Upper lobe of right lung (tissue), 1 donor: Measurements from ENCODE around the gene LRRK2. TPM values are rescaled to one million over a fixed set of nuclear protein-coding genes. Genes with fewer than 3 reads are reported as not detected.

ENCODE experiments used
- ATAC-seq: fragments of 200-7000 bp; cut with Tn5 transposase; one replicate; pipeline ENCODE4 v1.9.1; 2020; ENCODE audit warnings: mild to moderate bottlenecking, moderate library complexity
- DNase-seq: peaks from one replicate; pipeline ENCODE4 v3.0.0-alpha.2; 2020
- H3K27ac ChIP-seq: fragments of 200-600 bp; one replicate; pipeline ENCODE4 v1.8.0; 2022
- H3K27me3 ChIP-seq: fragments of 200-600 bp; one replicate; pipeline ENCODE4 v1.8.0; 2022; ENCODE audit warnings: mild to moderate bottlenecking
- H3K36me3 ChIP-seq: fragments of 200-600 bp; one replicate; pipeline ENCODE4 v1.8.0; 2022
- H3K4me1 ChIP-seq: fragments of 200-600 bp; one replicate; pipeline ENCODE4 v1.8.0; 2022
- H3K4me3 ChIP-seq: fragments of 200-600 bp; one replicate; pipeline ENCODE4 v1.8.0; 2022; ENCODE audit warnings: mild to moderate bottlenecking
- H3K9me3 ChIP-seq: fragments of 200-600 bp; one replicate; pipeline ENCODE4 v1.8.0; 2022
- intact Hi-C: fragments of 100-400 bp; cut with DNase I; formaldehyde crosslinking; loops from one replicate; pipeline ENCODE4 v1.11.0; 2022
- long read RNA-seq: library from polyadenylated mRNA; unstranded; transcript quantifications from one replicate; pipeline ENCODE4 v2.0.0, GENCODE V29; 2021
- total RNA-seq: library from RNA; stranded (reverse); fragmentation: NEBNext Ultra II Directional; extraction: Animal tissue kit (Norgen Biotek cat#: 25700); gene quantifications from one replicate; pipeline ENCODE4 v1.2.1, GENCODE V29; 2021
- TF ChIP-seq, protein P1 (sequence below): fragments of 200-600 bp; IDR thresholded peaks from one replicate; pipeline ENCODE4 v1.8.0; 2022; ENCODE audit warnings: antibody characterized with exemption
- donor health status: DM: no; HTN: yes; CAD: no; lungs with severe emphysema.

Gene LRRK2
- total RNA-seq, result 415 TPM
- long read RNA-seq, full-length matches to known transcripts, result 11 of 217 reads
- long read RNA-seq, partial matches to known transcripts, result 144 of 217 reads
- long read RNA-seq, other reads (novel, unspliced or antisense), result 62 of 217 reads

DNA sequence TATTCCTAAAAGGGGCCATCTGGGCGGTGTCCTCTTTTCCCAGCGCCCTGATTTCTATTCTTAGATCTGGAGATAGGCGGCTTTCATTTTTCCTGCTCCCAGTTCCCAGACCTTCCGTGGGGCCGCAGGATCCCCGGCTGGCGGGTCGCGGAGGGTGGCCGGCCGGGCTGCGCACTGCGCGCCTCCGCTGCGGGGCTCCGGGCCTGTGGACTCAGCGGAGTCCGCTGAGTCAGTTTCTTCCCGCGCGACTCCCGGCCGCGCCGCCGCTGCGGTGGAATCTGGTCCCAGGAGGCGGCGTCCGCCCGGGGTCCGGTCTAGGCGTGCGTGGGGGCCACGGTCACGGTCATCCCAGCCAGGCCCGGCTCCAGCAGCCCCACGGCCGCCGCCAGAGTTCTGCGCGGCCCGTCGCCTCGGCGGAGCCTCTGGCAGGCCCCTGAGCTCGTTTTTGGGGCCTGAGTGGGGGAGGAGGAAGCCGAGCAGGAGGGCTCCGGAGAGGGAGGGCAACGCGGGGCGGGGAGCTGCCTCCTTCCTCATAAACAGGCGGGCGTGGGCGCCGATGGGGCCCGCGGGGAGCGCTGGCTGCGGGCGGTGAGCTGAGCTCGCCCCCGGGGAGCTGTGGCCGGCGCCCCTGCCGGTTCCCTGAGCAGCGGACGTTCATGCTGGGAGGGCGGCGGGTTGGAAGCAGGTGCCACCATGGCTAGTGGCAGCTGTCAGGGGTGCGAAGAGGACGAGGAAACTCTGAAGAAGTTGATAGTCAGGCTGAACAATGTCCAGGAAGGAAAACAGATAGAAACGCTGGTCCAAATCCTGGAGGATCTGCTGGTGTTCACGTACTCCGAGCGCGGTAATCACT lies at the start of gene LRRK2:
LRRK2 (plus strand) TSS at position 559 of the 853 bp plus-strand sequence; CDS start at position 694, 135 bp downstream.
- ATAC-seq (peak; percentile 95), DNase-seq (peak; percentile 96)
- H3K4me3 ChIP-seq, result peak within 1 kb of the TSS; percentile 63
- H3K27me3 ChIP-seq, result no peaks in the 10 kb centered on the region
- H3K36me3 ChIP-seq, result peaks cover 5% of the 10 kb centered on the region
- intact Hi-C loops, result no loop called here
- no peaks in the 10 kb centered on the region for H3K9me3 ChIP-seq
- peak within 1 kb of the TSS; percentile 98 for H3K27ac ChIP-seq
- TF ChIP-seq, protein P1, sequence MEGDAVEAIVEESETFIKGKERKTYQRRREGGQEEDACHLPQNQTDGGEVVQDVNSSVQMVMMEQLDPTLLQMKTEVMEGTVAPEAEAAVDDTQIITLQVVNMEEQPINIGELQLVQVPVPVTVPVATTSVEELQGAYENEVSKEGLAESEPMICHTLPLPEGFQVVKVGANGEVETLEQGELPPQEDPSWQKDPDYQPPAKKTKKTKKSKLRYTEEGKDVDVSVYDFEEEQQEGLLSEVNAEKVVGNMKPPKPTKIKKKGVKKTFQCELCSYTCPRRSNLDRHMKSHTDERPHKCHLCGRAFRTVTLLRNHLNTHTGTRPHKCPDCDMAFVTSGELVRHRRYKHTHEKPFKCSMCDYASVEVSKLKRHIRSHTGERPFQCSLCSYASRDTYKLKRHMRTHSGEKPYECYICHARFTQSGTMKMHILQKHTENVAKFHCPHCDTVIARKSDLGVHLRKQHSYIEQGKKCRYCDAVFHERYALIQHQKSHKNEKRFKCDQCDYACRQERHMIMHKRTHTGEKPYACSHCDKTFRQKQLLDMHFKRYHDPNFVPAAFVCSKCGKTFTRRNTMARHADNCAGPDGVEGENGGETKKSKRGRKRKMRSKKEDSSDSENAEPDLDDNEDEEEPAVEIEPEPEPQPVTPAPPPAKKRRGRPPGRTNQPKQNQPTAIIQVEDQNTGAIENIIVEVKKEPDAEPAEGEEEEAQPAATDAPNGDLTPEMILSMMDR, result peak; percentile 24
- H3K4me1 ChIP-seq, result no peaks in the 10 kb centered on the region

DNA sequence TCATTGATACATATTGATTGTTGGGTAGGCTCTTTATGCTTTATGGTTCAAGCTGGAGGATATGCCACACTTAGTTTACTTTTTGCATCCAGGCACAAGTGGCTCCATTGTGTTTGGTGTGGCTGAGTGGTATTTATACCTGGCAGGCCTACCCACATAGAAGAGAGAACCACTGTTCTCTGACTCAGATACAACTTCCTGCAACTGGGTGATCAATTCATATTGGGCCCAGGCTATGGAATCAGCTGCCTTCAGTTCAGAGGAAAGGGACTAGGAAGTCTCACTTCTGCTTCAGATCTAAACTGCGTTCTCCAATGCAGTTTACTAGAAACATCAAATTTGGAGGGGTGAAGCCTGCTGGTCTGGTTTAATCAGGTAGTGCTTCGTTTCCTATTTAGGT lies 49.8 kb upstream of the LRRK2 start:
- intact Hi-C loops, result no loop called here
- Histone ChIP-seq H3K36me3 (no peaks in the 10 kb centered on the region), H3K27me3 (no peaks in the 10 kb centered on the region), H3K9me3 (no peaks in the 10 kb centered on the region), H3K27ac (no peak overlapping the region), H3K4me1 (no peaks in the 10 kb centered on the region), H3K4me3 (no peak overlapping the region)
- ATAC-seq (no peak), DNase-seq (no peak)
- TF ChIP-seq, protein P1, result no peak

DNA sequence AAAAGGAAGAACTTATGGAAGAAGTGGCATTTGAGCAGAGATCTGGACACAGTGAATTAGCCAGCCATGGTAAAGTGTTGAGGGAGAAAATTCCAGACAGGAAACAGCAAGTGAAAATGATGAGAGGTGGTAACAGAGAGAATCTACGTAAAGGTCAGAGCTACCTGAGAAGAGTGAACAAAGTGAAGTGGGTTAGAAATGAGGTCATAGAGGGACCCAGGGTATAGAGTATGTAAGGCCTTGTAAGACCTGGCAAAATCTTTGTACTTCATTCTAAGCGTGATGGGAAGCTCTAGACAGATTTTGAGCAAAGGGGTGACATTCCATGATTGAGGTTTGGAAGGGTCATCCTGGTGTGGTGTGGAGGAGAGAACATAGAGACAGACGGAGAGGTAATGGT lies 49.3 kb upstream of the LRRK2 start:
- TF ChIP-seq, protein P1, result no peak

DNA sequence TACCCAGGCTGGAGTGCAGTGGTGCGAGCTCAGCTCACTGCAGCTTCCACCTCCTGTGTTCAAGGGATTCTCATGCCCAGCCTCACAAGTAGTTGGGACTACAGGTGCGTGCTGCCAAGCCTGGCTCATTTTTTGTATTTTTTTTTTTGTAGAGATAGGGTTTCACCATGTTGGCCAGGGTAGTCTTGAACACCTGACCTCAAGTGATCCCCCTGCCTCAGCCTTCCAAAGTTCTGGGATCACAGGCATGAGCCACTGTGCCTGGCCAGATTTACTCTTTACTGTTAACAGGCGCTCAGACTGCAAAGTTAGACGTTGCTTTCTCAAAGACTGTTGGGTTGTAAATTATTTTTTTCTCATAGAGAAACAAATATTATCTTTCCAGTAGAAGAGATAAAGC lies 46.1 kb upstream of the LRRK2 start:
- Histone ChIP-seq H3K36me3 (no peaks in the 10 kb centered on the region), H3K27ac (no peak overlapping the region), H3K9me3 (no peaks in the 10 kb centered on the region), H3K4me3 (no peak overlapping the region), H3K27me3 (no peaks in the 10 kb centered on the region), H3K4me1 (no peaks in the 10 kb centered on the region)
- intact Hi-C loops, result no loop called here
- TF ChIP-seq, protein P1, result no peak
- ATAC-seq, result no peak
- DNase-seq, result no peak

More for the DNA sequence above, 49.3 kb upstream of the LRRK2 start:
- ATAC-seq (no peak), DNase-seq (no peak)
- intact Hi-C loops, result no loop called here
- Histone ChIP-seq H3K27ac (no peak overlapping the region), H3K4me3 (no peak overlapping the region), H3K36me3 (no peaks in the 10 kb centered on the region), H3K9me3 (no peaks in the 10 kb centered on the region), H3K27me3 (no peaks in the 10 kb centered on the region), H3K4me1 (no peaks in the 10 kb centered on the region)

DNA sequence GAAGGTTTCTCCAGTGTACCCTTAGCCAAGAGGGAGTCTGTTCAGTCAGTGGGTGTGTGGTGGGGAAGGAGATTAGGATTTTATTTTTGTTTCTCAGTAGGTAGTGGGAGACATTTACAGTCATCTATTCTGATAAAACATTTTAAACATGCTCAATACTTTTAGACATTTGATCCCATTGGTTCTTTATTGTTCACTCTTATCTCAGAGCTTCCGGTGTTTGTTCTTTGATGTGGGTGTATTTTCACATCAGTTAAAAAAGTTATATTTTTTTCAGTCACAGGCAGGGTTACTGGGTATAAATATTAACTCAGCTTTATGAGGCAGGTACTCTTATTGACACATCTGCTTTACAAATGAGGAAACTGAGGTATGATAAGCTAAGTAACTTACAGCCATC lies 43.3 kb upstream of the LRRK2 start:
- Histone ChIP-seq H3K4me3 (no peak overlapping the region), H3K27ac (no peak overlapping the region), H3K4me1 (no peaks in the 10 kb centered on the region), H3K36me3 (no peaks in the 10 kb centered on the region), H3K9me3 (no peaks in the 10 kb centered on the region), H3K27me3 (no peaks in the 10 kb centered on the region)
- intact Hi-C loops, result no loop called here
- DNase-seq (no peak), ATAC-seq (no peak)
- TF ChIP-seq, protein P1, result no peak
